Neural progenitor cell (in vitro differentiated cells): ENCODE data around the gene ADA. TPM values are rescaled to one million over a fixed set of nuclear protein-coding genes. Genes with fewer than 3 reads are reported as not detected.

Source experiments
- DNase-seq: peaks from one replicate; pipeline ENCODE4 v3.0.0-alpha.2; 2016; ENCODE audit warnings: low spot score
- H2AFZ ChIP-seq: fragments of 200-600 bp; sonication (generic); replicated peaks from 2 replicates; pipeline ENCODE4 v1.6.1; 2016; ENCODE audit warnings: antibody characterized with exemption
- H3F3A ChIP-seq: fragments of 200-600 bp; sonication (generic); 2 replicates; pipeline ENCODE4 v1.6.1; 2016; ENCODE audit warnings: antibody characterized with exemption, low read depth
- H3K27ac ChIP-seq: fragments of 200-600 bp; sonication (generic); 2 replicates; pipeline ENCODE4 v1.5.1; 2016; ENCODE audit warnings: mild to moderate bottlenecking
- H3K27me3 ChIP-seq: fragments of 200-600 bp; sonication (generic); 2 replicates; pipeline ENCODE4 v1.6.1; 2016; ENCODE audit warnings: mild to moderate bottlenecking, moderate library complexity
- H3K36me3 ChIP-seq: fragments of 200-600 bp; sonication (generic); 2 replicates; pipeline ENCODE4 v1.5.1; 2016
- H3K4me1 ChIP-seq: fragments of 200-600 bp; sonication (generic); 2 replicates; pipeline ENCODE4 v1.6.1; 2016; ENCODE audit warnings: mixed run types
- H3K4me2 ChIP-seq: fragments of 200-600 bp; sonication (generic); 2 replicates; pipeline ENCODE4 v1.6.1; 2016
- H3K4me3 ChIP-seq: fragments of 200-600 bp; sonication (generic); 2 replicates; pipeline ENCODE4 v1.5.1; 2016
- H3K79me2 ChIP-seq: fragments of 200-600 bp; sonication (generic); 2 replicates; pipeline ENCODE4 v1.6.1; 2016; ENCODE audit warnings: low read depth
- H3K9ac ChIP-seq: fragments of 200-600 bp; sonication (generic); 2 replicates; pipeline ENCODE4 v1.6.1; 2016
- H3K9me3 ChIP-seq: fragments of 200-600 bp; sonication (generic); 2 replicates; pipeline ENCODE4 v1.5.1; 2016; ENCODE audit warnings: low read depth
- H4K20me1 ChIP-seq: fragments of 200-600 bp; sonication (generic); 2 replicates; pipeline ENCODE4 v1.6.1; 2016; ENCODE audit warnings: low read depth
- H3K27ac Mint-ChIP-seq: 3 replicates; pipeline ENCODE4 v1.8.0; 2021; ENCODE audit warnings: mixed read lengths
- H3K27me3 Mint-ChIP-seq: 2 replicates; pipeline ENCODE4 v1.8.0; 2022; ENCODE audit warnings: low read depth, mild to moderate bottlenecking, inconsistent platforms, moderate library complexity, mixed read lengths; ENCODE audit not compliant: insufficient read depth
- H3K36me3 Mint-ChIP-seq: 3 replicates; pipeline ENCODE4 v1.8.0; 2021; ENCODE audit warnings: mixed read lengths
- H3K4me1 Mint-ChIP-seq: 3 replicates; pipeline ENCODE4 v1.8.0; 2021; ENCODE audit warnings: mixed read lengths
- H3K4me3 Mint-ChIP-seq: 3 replicates; pipeline ENCODE4 v1.8.0; 2021; ENCODE audit warnings: mild to moderate bottlenecking, moderate library complexity, mixed read lengths
- H3K9me3 Mint-ChIP-seq: 3 replicates; pipeline ENCODE4 v1.8.0; 2020; ENCODE audit warnings: mixed read lengths
- CTCF ChIP-seq: fragments of 200-600 bp; sonication (generic); IDR thresholded peaks from 2 replicates; pipeline ENCODE4 v1.5.1; 2017; ENCODE audit warnings: antibody characterized with exemption, mild to moderate bottlenecking
- EZH2 ChIP-seq: fragments of 200-600 bp; sonication (generic); IDR thresholded peaks from 2 replicates; pipeline ENCODE4 v1.6.1; 2017; ENCODE audit warnings: antibody characterized with exemption, mild to moderate bottlenecking, moderate library complexity
- EZH2phosphoT487 ChIP-seq: fragments of 200-600 bp; sonication (generic); IDR thresholded peaks from 2 replicates; pipeline ENCODE4 v1.6.1; 2017; ENCODE audit warnings: antibody characterized with exemption
- total RNA-seq: library from RNA; depleted of rRNA; stranded (reverse); fragments of >200 nt; gene quantifications from 2 replicates; pipeline ENCODE4 v1.2.3, GENCODE V29; 2015; ENCODE audit warnings: low replicate concordance

Gene ADA
- total RNA-seq, 1 donor from 2014 or later, result 29.7 TPM

- peaks cover 3% of the 10 kb centered on the region for H4K20me1 ChIP-seq
- no peaks in the 10 kb centered on the region for H3K9me3 ChIP-seq
- H3K36me3 Mint-ChIP-seq, result peaks cover 2% of the 10 kb centered on the region
- no peaks in the 10 kb centered on the region for H3K79me2 ChIP-seq
- H3K9ac ChIP-seq, result no peak overlapping the region
- no peak overlapping the region for H3K27ac Mint-ChIP-seq
- TF ChIP-seq EZH2phosphoT487, result no peak
- no peak for TF ChIP-seq EZH2
- no peak for TF ChIP-seq CTCF
- H3K4me3 Mint-ChIP-seq, result no peak overlapping the region
- no peaks in the 10 kb centered on the region for H3K27me3 ChIP-seq
- no peaks in the 10 kb centered on the region for H3F3A ChIP-seq
- no peak for DNase-seq
- no peak overlapping the region for H2AFZ ChIP-seq
- peaks cover 6% of the 10 kb centered on the region for H3K4me1 ChIP-seq
- no peaks in the 10 kb centered on the region for H3K36me3 ChIP-seq
- H3K27me3 Mint-ChIP-seq, result peaks cover 6% of the 10 kb centered on the region
- no peaks in the 10 kb centered on the region for H3K9me3 Mint-ChIP-seq
- H3K27ac ChIP-seq, result no peak overlapping the region
- H3K4me3 ChIP-seq, result no peak overlapping the region
- peaks cover 25% of the 10 kb centered on the region for H3K4me1 Mint-ChIP-seq
- H3K4me2 ChIP-seq, result no peak overlapping the region
Observed at GRCh38 chr20:44596876-44597275, 54.6 kb downstream of the ADA start.

GRCh38 chr20:44596010-44596409 is 55.5 kb downstream of the ADA start:
- no peak overlapping the region for H3K4me3 ChIP-seq
- Mint-ChIP-seq H3K4me1 (peaks cover 20% of the 10 kb centered on the region), H3K36me3 (peaks cover 4% of the 10 kb centered on the region), H3K27ac (no peak overlapping the region), H3K9me3 (no peaks in the 10 kb centered on the region), H3K4me3 (no peak overlapping the region), H3K27me3 (peaks cover 3% of the 10 kb centered on the region)
- TF ChIP-seq CTCF (no peak), EZH2 (no peak), EZH2phosphoT487 (no peak)
- no peaks in the 10 kb centered on the region for H3K79me2 ChIP-seq
- H3K36me3 ChIP-seq, result no peaks in the 10 kb centered on the region
- peaks cover 3% of the 10 kb centered on the region for H4K20me1 ChIP-seq
- no peak overlapping the region for H3K27ac ChIP-seq
- no peak overlapping the region for H2AFZ ChIP-seq
- no peak overlapping the region for H3K4me2 ChIP-seq
- no peaks in the 10 kb centered on the region for H3K9me3 ChIP-seq
- H3K4me1 ChIP-seq, result peaks cover 6% of the 10 kb centered on the region
- no peaks in the 10 kb centered on the region for H3K27me3 ChIP-seq
- no peaks in the 10 kb centered on the region for H3F3A ChIP-seq
- H3K9ac ChIP-seq, result no peak overlapping the region
- DNase-seq, result no peak

- no peaks in the 10 kb centered on the region for H3K9me3 Mint-ChIP-seq
- Histone ChIP-seq H3K79me2 (no peaks in the 10 kb centered on the region), H3K27me3 (no peaks in the 10 kb centered on the region), H3K27ac (no peak overlapping the region), H3K9ac (no peak overlapping the region), H3K36me3 (no peaks in the 10 kb centered on the region), H3K9me3 (no peaks in the 10 kb centered on the region), H3F3A (no peaks in the 10 kb centered on the region), H4K20me1 (peaks cover 3% of the 10 kb centered on the region), H3K4me2 (no peak overlapping the region), H3K4me3 (no peak overlapping the region), H2AFZ (no peak overlapping the region), H3K4me1 (peaks cover 6% of the 10 kb centered on the region)
- no peaks in the 10 kb centered on the region for H3K27me3 Mint-ChIP-seq
- H3K27ac Mint-ChIP-seq, result no peak overlapping the region
- no peak for DNase-seq
- H3K4me1 Mint-ChIP-seq, result peaks cover 20% of the 10 kb centered on the region
- no peak overlapping the region for H3K4me3 Mint-ChIP-seq
- TF ChIP-seq CTCF (no peak), EZH2phosphoT487 (no peak), EZH2 (no peak)
- H3K36me3 Mint-ChIP-seq, result peaks cover 8% of the 10 kb centered on the region
Observed at GRCh38 chr20:44594730-44595129, 56.8 kb downstream of the ADA start.
